Mesenchymal stem cell (in vitro differentiated cells and primary cell): ENCODE measurements around the gene SLC34A1.

ENCODE experiments used
- DNase-seq: peaks from one replicate; pipeline ENCODE4 v3.0.0-alpha.2; 2013
- H2AFZ ChIP-seq: one replicate; pipeline ENCODE4 v1.6.1; 2013; ENCODE audit warnings: low read depth, mild to moderate bottlenecking, control low read depth, inconsistent platforms, low read length, moderate library complexity
- H2AK5ac ChIP-seq: 2 replicates; pipeline ENCODE4 v1.6.1; 2013; ENCODE audit warnings: low read length, moderate library complexity, mild to moderate bottlenecking, inconsistent platforms; ENCODE audit not compliant: severe bottlenecking
- H2BK120ac ChIP-seq: one replicate; pipeline ENCODE4 v1.6.1; 2013; ENCODE audit warnings: low read depth, mild to moderate bottlenecking, inconsistent platforms, low read length, moderate library complexity
- H2BK12ac ChIP-seq, 2 experiments: one replicate each; pipeline ENCODE4 v1.6.1; 2013; ENCODE audit warnings: inconsistent platforms in 2 of 2, low read length in 2 of 2, mild to moderate bottlenecking in 2 of 2, moderate library complexity in 2 of 2, control low read depth in 1 of 2
- H2BK15ac ChIP-seq: one replicate; pipeline ENCODE4 v1.6.1; 2013; ENCODE audit warnings: mild to moderate bottlenecking, low read depth, inconsistent platforms; ENCODE audit not compliant: poor library complexity, severe bottlenecking
- H2BK5ac ChIP-seq: 2 replicates; pipeline ENCODE4 v1.6.1; 2013; ENCODE audit warnings: low read depth, mild to moderate bottlenecking, low read length, control low read depth, inconsistent platforms; ENCODE audit not compliant: poor library complexity, severe bottlenecking
- H3K14ac ChIP-seq, 2 experiments: one replicate each; pipeline ENCODE4 v1.6.1; 2013; ENCODE audit warnings: inconsistent platforms in 2 of 2, low read length in 2 of 2, control low read depth in 1 of 2, mild to moderate bottlenecking in 1 of 2, moderate library complexity in 1 of 2
- H3K18ac ChIP-seq, 2 experiments: one replicate each; pipeline ENCODE4 v1.6.1; 2013; ENCODE audit warnings: inconsistent platforms in 2 of 2, low read length in 2 of 2, control low read depth in 1 of 2, low read depth in 1 of 2, mild to moderate bottlenecking in 1 of 2
- H3K23ac ChIP-seq, 2 experiments: one replicate each; pipeline ENCODE4 v1.6.1; 2013; ENCODE audit warnings: inconsistent platforms in 2 of 2, low read length in 2 of 2, mild to moderate bottlenecking in 2 of 2, moderate library complexity in 2 of 2, control low read depth in 1 of 2
- H3K27ac ChIP-seq: 2 replicates; pipeline ENCODE4 v1.5.1; 2013; ENCODE audit warnings: mild to moderate bottlenecking, moderate library complexity, low read length, control low read depth, inconsistent platforms; ENCODE audit not compliant: poor library complexity, severe bottlenecking
- H3K27me3 ChIP-seq, 2 experiments: 2 replicates each; pipeline versions ENCODE4 v1.6.1 to v1.7.0; 2013; ENCODE audit warnings: low read length in 2 of 2, mild to moderate bottlenecking in 2 of 2, moderate library complexity in 2 of 2, control low read depth in 1 of 2, inconsistent platforms in 1 of 2; ENCODE audit not compliant: control insufficient read depth in 1 of 2, insufficient read depth in 1 of 2
- H3K36me3 ChIP-seq, 2 experiments: 2 replicates each; pipeline versions ENCODE4 v1.6.1 to v1.7.0; 2013; ENCODE audit warnings: low read length in 2 of 2, control low read depth in 1 of 2, inconsistent platforms in 1 of 2, low read depth in 1 of 2, mild to moderate bottlenecking in 1 of 2; ENCODE audit not compliant: insufficient read depth in 2 of 2, control insufficient read depth in 1 of 2
- H3K4ac ChIP-seq, 2 experiments: one replicate each; pipeline ENCODE4 v1.6.1; 2013; ENCODE audit warnings: inconsistent platforms in 2 of 2, low read length in 2 of 2, mild to moderate bottlenecking in 2 of 2, moderate library complexity in 2 of 2, control low read depth in 1 of 2, low read depth in 1 of 2
- H3K4me1 ChIP-seq: 2 replicates; pipeline ENCODE4 v1.6.1; 2013; ENCODE audit warnings: low read depth, low read length, control low read depth; ENCODE audit not compliant: control insufficient read depth, insufficient read depth
- H3K4me2 ChIP-seq: 2 replicates; pipeline ENCODE4 v1.6.1; 2013; ENCODE audit warnings: low read length, mild to moderate bottlenecking, inconsistent platforms; ENCODE audit not compliant: poor library complexity, severe bottlenecking
- H3K4me3 ChIP-seq, 2 experiments: 2 replicates each; pipeline versions ENCODE4 v1.5.1 to v1.7.0; 2013; ENCODE audit warnings: low read length in 2 of 2, mild to moderate bottlenecking in 2 of 2, control low read depth in 1 of 2, low read depth in 1 of 2; ENCODE audit not compliant: insufficient read depth in 1 of 2
- H3K79me1 ChIP-seq: replicated peaks from 2 replicates; pipeline ENCODE4 v1.6.1; 2013; ENCODE audit warnings: mild to moderate bottlenecking, control low read depth, low read length, inconsistent platforms; ENCODE audit not compliant: poor library complexity, severe bottlenecking
- H3K9ac ChIP-seq: 2 replicates; pipeline ENCODE4 v1.7.0; 2013; ENCODE audit warnings: mild to moderate bottlenecking, low read length, moderate library complexity
- H3K9me3 ChIP-seq: 2 replicates; pipeline ENCODE4 v1.7.0; 2013; ENCODE audit warnings: mild to moderate bottlenecking, low read length; ENCODE audit not compliant: control insufficient read depth
- H4K8ac ChIP-seq: one replicate; pipeline ENCODE4 v1.6.1; 2013; ENCODE audit warnings: inconsistent platforms, mild to moderate bottlenecking, low read length, moderate library complexity
- H4K91ac ChIP-seq: one replicate; pipeline ENCODE4 v1.6.1; 2013; ENCODE audit warnings: mild to moderate bottlenecking, low read length, inconsistent platforms
- WGBS: methylation state at CpG from one replicate; pipeline ENCODE4 v1.1.7; 2013; ENCODE audit warnings: mixed read lengths; 5-methylcytosine and 5-hydroxymethylcytosine counted together

Gene SLC34A1

GRCh38 chr5:177361418-177362291 lies 22.6 kb upstream of the SLC34A1 start:
- no peak overlapping the region for H3K18ac ChIP-seq
- no peak overlapping the region for H3K4me2 ChIP-seq
- no peaks in the 10 kb centered on the region for H3K9me3 ChIP-seq
- H3K23ac ChIP-seq, result no peak overlapping the region
- H3K4me1 ChIP-seq, result peaks cover 28% of the 10 kb centered on the region
- no peak overlapping the region for H2BK5ac ChIP-seq
- H2BK12ac ChIP-seq, result no peak overlapping the region
- no peak overlapping the region for H3K4me3 ChIP-seq
- no peak overlapping the region for H4K91ac ChIP-seq
- H2AFZ ChIP-seq, result no peak overlapping the region
- H3K36me3 ChIP-seq, result no peaks in the 10 kb centered on the region
- H3K27ac ChIP-seq, result no peak overlapping the region
- peak overlapping the region; percentile 44 for H2BK15ac ChIP-seq
- H3K9ac ChIP-seq, result no peak overlapping the region
- peak overlapping the region; percentile 4 for H2AK5ac ChIP-seq
- no peaks in the 10 kb centered on the region for H3K79me1 ChIP-seq
- whole genome bisulfite sequencing, result 91% methylated on average over 5 of the region's 6 CpGs
- DNase-seq, result no peak
- H3K14ac ChIP-seq, result no peak overlapping the region
- peaks cover 0 to 61% of the 10 kb centered on the region in 2 experiments for H3K27me3 ChIP-seq
- no peak overlapping the region for H4K8ac ChIP-seq
- no peak overlapping the region for H2BK120ac ChIP-seq
- H3K4ac ChIP-seq, result no peak overlapping the region

GRCh38 chr5:177362292-177362609 lies 22.0 kb upstream of the SLC34A1 start:
- H4K8ac ChIP-seq, result no peak overlapping the region
- no peak overlapping the region for H3K4me3 ChIP-seq
- no peak overlapping the region for H2BK5ac ChIP-seq
- no peak overlapping the region for H3K9ac ChIP-seq
- DNase-seq, result no peak
- H2BK120ac ChIP-seq, result no peak overlapping the region
- peaks cover 0 to 55% of the 10 kb centered on the region in 2 experiments for H3K27me3 ChIP-seq
- no peak overlapping the region for H3K18ac ChIP-seq
- H3K27ac ChIP-seq, result no peak overlapping the region
- H3K79me1 ChIP-seq, result no peaks in the 10 kb centered on the region
- H2BK15ac ChIP-seq, result no peak overlapping the region
- H2AK5ac ChIP-seq, result peak overlapping the region; percentile 4
- no peak overlapping the region for H3K4ac ChIP-seq
- H3K36me3 ChIP-seq, result no peaks in the 10 kb centered on the region
- no peak overlapping the region for H3K4me2 ChIP-seq
- H3K4me1 ChIP-seq, result peaks cover 32% of the 10 kb centered on the region
- no peak overlapping the region for H2BK12ac ChIP-seq
- no peak overlapping the region for H2AFZ ChIP-seq
- no peaks in the 10 kb centered on the region for H3K9me3 ChIP-seq
- H3K14ac ChIP-seq, result no peak overlapping the region
- WGBS, result 75% methylated on average over 8 of the region's 8 CpGs
- H4K91ac ChIP-seq, result peak overlapping the region; percentile 6
- no peak overlapping the region for H3K23ac ChIP-seq

- WGBS, result 11% methylated on average over 43 of the region's 59 CpGs
- H3K4me1 ChIP-seq, result peaks cover 32% of the 10 kb centered on the region
- no peak overlapping the region for H2AK5ac ChIP-seq
These were observed 21.4 kb upstream of the SLC34A1 start for GRCh38 chr5:177362610-177363507.

GRCh38 chr5:177363565-177363964 lies 20.7 kb upstream of the SLC34A1 start:
- Histone ChIP-seq H4K8ac (peak overlapping the region; percentile 7), H2BK5ac (no peak overlapping the region), H2AK5ac (peak overlapping the region; percentile 40), H3K23ac (no peak overlapping the region), H3K18ac (no peak overlapping the region), H3K27ac (no peak overlapping the region), H3K36me3 (no peaks in the 10 kb centered on the region), H2BK12ac (no peak overlapping the region), H2BK120ac (no peak overlapping the region), H2AFZ (peak overlapping the region; percentile 18), H3K9me3 (no peaks in the 10 kb centered on the region), H3K9ac (no peak overlapping the region), H3K27me3 (peaks cover 0 to 54% of the 10 kb centered on the region in 2 experiments), H3K14ac (no peak overlapping the region), H2BK15ac (no peak overlapping the region), H4K91ac (no peak overlapping the region), H3K4me3 (peak overlapping the region; percentile 60 to 61), H3K4ac (no peak overlapping the region), H3K4me1 (peaks cover 31% of the 10 kb centered on the region), H3K79me1 (no peaks in the 10 kb centered on the region), H3K4me2 (peak overlapping the region; percentile 89)
- 64% methylated on average over 8 of the region's 10 CpGs for WGBS
- DNase-seq, result no peak

More at GRCh38 chr5:177362610-177363507, 21.4 kb upstream of the SLC34A1 start:
- peak overlapping the region; percentile 64 to 88 for H3K18ac ChIP-seq
- no peak overlapping the region for H3K4ac ChIP-seq
- no peak overlapping the region for H3K23ac ChIP-seq
- H3K9me3 ChIP-seq, result no peaks in the 10 kb centered on the region
- no peaks in the 10 kb centered on the region for H3K79me1 ChIP-seq
- H3K4me2 ChIP-seq, result peak overlapping the region; percentile 89
- peak overlapping the region; percentile 26 for H3K9ac ChIP-seq
- H2BK15ac ChIP-seq, result peak overlapping the region; percentile 83
- H2BK5ac ChIP-seq, result no peak overlapping the region
- peak overlapping the region in 1 of 2 experiments; percentile 79 for H3K14ac ChIP-seq
- peak overlapping the region; percentile 73 for H4K8ac ChIP-seq
- H2AFZ ChIP-seq, result peak overlapping the region; percentile 89
- peak overlapping the region; percentile 61 to 66 for H3K4me3 ChIP-seq
- no peak overlapping the region for H3K27ac ChIP-seq
- H2BK12ac ChIP-seq, result peak overlapping the region in 1 of 2 experiments; percentile 43
- H2BK120ac ChIP-seq, result peak overlapping the region; percentile 23
- DNase-seq, result peak; percentile 49
- no peaks in the 10 kb centered on the region for H3K36me3 ChIP-seq
- H4K91ac ChIP-seq, result peak overlapping the region; percentile 57
- H3K27me3 ChIP-seq, result peaks cover 0 to 54% of the 10 kb centered on the region in 2 experiments
